AG08395 (cell line): Measurements from ENCODE around the gene MTREX.

ENCODE experiments used
- DNase-seq: peaks from one replicate; pipeline ENCODE4 v3.0.0; 2012; ENCODE audit warnings: mixed read lengths, low spot score

MTREX gene

GRCh38 chr5:55429613-55430253, 121.9 kb downstream of the MTREX start:
- DNase-seq = no peak

- DNase-seq = no peak
Measured at GRCh38 chr5:55432549-55432948, 124.8 kb downstream of the MTREX start.

GRCh38 chr5:55437452-55437851, 129.7 kb downstream of the MTREX start:
- DNase-seq = no peak

DNA sequence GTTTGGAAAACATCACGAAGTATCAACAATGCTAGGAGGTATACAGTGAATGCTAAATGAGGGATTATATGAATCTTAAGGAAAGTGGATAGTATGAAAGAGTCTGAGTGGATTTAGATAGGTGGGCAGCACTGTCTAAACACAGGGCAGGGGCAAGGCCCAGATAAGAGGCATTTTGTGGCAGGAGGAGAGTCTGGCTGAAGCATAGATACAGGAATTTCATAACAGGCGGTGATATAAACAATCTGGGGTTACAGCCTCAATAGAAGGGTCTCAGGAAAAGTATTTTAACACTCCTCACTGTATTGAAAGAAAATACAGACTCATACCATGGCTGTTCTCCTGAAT, 130.0 kb downstream of the MTREX start:
- DNase-seq = no peak

- peak; percentile 27 for DNase-seq
Measured at GRCh38 chr5:55438998-55439397, 131.2 kb downstream of the MTREX start.

- DNase-seq = peak; percentile 56
Measured at GRCh38 chr5:55440188-55440646, 132.4 kb downstream of the MTREX start.

DNA sequence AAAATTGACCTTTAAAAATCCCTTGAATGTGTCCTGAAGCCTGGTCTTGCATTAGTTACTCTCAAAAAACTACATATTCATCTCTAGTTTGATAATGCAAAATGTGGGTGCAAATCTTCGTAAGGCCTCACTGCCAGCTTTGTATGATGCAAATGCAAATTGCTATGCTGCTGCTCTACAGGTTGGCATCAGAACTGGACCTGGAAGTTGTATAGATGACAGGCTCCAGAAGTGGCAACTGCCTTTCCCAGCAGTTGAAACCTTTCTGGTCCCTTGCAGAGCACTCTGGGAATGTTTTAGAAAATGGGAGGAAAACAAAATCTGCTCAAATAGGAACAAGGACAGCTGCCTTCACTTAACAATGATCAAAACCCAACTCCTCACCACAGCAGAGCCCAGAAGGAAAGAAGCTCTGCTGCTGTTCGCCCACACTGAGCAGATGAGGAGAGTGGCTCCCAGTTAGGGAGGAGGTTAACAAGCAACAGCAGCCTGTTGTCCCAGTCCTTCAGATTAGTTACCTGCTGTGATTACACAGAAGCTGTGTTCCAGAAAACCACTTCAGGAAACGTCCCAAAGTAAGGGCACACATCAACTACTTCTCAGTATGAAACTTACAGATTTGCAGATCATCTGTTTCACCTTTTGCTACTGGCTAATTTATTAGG, 133.4 kb downstream of the MTREX start:
- no peak for DNase-seq

DNA sequence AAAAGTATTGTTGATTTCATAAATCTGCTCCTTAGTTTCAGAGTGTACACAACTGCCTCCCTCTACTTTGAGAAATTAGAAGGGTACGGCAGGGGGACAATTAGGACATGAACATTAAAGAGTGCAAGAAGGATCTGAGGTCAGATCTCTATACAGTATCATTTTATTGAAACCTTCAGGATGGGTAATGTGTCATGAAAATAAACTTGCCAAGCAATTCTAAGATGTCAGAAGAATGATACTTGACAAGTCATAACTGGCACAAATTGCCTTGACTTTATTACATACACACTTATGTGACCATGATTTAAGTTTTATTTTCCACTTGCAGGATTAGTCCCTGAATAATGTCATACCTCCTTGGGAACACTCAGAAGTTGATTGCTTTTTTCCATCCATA, 134.2 kb downstream of the MTREX start:
- DNase-seq = no peak

GRCh38 chr5:55445791-55446190, 138.0 kb downstream of the MTREX start:
- DNase-seq = no peak

DNA sequence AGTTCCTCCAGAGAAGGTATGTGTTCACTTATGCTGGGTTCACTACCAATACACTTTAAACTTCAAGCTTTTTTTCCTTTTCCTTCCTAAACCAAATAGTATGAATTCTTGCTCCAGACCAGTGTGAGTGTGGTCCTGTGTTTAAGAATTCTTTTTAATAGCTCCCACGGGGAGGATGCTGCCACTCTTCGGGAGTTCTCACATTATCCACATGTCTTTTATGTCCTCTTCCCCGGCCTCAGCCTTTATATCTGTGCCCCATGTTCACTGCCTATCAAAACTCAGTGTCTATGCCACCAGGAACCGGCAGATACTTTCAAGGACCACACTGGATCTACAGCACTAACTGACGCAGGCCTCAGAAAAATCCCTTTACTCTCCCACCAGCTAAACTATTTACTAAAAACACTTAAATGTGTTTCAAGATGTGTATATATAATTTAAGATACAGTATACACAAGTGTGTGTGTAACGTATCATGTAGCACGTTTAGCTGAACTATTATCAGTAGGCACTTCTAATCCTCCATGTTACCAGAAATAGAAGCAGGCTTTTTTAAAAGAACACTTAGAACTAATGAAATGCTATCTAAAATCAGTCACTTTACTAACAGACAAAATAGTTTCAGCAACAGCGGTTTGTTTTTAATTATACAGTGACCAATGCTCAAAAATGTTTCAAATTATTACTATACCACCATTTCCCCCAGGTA, 139.0 kb downstream of the MTREX start:
- DNase-seq = no peak

- peak; percentile 36 for DNase-seq
Measured at GRCh38 chr5:55450050-55450765, 142.4 kb downstream of the MTREX start.

DNA sequence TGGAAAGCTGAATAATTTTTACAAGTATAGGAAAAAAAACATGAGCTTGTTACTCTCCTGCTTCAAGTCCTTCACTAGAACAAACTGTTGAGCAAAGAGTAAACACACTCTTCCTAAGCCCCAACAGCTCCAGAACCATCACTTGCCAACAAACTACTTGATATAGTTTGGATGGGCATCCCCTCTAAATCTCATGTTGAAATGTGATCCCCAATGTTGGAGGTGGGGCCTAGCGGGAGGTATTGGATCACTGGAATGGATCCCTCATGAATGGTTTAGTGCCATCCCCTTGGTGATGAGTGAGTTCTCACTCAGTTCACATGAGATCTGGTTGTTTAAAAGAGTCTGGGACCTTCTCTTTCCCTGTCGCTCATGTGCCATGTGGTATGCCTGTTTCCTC, 144.2 kb downstream of the MTREX start:
- no peak for DNase-seq

DNA sequence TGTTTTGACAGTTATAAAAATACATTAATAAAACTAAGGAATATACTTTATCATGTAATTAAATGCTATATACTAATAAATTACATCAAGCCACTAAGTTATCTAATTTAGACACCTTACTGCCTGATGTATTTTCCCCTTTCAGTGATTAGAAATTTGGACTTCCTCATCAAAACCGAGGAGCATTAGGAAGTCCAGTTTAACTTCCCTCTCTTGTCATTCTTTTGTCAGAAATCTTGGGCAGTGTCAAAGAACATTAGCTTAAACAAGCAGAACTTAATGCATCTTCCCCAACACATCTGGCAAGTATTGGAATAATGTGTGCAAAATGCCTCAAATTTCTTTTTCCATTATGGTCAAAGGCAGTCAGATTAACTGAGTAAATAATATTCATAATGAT, 145.4 kb downstream of the MTREX start:
- DNase-seq = no peak

GRCh38 chr5:55454282-55454681, 146.5 kb downstream of the MTREX start:
- no peak for DNase-seq

DNA sequence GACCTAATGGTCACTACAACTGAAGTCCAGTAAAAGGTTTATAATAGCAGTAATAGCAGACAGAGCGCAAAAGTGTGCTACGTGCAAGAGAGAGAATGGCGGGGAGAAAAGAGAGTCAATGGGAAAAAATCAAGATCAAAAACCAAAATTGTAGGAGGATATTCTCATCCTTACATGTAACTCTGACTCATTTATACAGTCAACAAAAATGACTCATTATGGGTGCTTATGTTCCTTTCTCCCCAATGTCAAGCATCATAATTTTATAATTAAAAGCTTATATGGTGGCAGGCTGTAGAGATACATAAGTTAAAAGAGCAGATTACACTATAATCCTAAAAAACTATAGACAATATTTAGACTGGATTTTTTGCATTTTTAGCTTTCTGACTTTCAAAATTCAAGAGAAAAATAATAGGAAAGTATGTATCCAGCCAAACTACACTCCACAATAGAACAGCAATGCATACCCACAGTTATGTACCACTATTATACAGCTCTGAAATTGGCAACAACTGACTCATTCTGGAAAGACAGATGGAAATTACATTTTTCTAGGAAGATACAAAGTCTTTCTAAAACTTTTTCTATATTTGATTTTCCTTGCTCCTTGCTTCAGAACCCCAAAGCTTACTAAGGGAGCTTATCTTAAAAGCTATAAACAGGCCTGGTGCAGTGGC, 148.6 kb downstream of the MTREX start:
- DNase-seq = peak; percentile 53

DNA sequence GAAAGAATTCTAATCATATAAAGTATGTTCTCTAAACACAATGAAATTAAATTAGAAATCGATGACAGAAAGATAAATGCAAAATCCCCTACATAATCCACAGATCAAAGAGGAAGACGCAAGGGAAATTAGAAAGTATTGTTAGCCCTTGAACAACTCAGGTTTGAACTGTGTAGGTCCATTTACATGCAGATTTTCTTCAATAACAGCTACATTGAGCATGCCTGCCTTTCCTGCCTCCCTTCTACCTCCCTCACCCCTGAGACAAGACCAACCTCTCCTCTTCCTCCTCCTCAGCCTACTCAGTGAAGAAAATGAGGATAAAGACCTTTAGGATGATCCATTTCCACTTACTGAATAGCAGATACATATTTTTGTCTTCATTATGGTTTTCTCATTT, 151.8 kb downstream of the MTREX start:
- no peak for DNase-seq

- no peak for DNase-seq
Measured at GRCh38 chr5:55463613-55464012, 155.8 kb downstream of the MTREX start.

DNA sequence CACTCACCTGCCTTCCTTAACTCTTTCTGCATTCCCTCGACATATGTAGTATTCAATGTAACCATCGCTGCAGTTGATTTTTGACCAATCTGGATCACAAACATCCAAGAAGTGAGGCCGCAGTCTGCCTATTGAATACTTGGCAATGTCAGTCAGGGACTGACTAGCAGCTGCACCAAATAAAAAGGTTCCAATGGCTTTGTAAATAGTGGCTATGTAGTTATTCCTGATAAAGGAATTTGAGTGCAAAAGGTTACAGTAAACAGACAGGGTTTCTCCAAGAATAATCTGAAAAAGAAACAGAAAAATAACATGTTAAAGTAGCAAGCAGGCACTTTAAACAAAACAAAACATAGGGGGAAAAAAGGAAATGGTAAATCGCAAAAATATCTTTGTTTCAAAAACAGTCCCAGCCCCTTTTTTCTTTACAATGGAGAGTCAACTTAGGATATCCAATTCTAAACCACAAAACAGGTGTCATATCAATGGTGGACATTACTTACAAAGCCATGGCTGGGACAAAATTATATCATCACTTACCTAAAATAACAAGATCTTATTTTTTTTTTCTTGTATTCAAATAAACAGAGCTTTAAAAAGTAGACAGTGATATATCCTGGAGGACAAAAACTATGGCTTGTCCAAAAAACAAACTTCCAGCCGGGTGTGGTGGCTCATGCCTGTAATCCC, 160.2 kb downstream of the MTREX start:
- DNase-seq = no peak

DNA sequence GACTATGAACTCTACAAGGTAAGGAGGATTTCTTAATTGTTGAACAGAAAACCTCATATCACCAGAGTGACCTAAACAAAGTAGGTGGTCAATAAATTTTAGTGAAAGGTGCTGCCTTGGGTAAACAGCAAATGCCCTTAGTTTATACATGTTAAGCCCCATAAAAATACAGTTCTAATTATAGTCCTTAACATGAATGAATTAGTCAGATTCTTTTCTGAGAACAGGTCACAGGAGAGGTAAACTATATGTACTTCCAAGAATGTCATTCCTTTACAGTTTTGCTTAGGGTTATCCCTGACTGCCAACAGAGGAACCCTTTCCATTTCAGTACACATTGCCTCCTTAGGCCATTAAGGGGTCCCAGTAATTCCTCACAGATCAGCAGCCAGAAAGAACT, 162.1 kb downstream of the MTREX start:
- DNase-seq = no peak

- no peak for DNase-seq
Measured at GRCh38 chr5:55470282-55470681, 162.5 kb downstream of the MTREX start.

- DNase-seq = no peak
Measured at GRCh38 chr5:55471468-55471867, 163.7 kb downstream of the MTREX start.

GRCh38 chr5:55472642-55473041, 164.9 kb downstream of the MTREX start:
- DNase-seq = no peak
